Measurements from ENCODE around the gene ELFN1.

DNA sequence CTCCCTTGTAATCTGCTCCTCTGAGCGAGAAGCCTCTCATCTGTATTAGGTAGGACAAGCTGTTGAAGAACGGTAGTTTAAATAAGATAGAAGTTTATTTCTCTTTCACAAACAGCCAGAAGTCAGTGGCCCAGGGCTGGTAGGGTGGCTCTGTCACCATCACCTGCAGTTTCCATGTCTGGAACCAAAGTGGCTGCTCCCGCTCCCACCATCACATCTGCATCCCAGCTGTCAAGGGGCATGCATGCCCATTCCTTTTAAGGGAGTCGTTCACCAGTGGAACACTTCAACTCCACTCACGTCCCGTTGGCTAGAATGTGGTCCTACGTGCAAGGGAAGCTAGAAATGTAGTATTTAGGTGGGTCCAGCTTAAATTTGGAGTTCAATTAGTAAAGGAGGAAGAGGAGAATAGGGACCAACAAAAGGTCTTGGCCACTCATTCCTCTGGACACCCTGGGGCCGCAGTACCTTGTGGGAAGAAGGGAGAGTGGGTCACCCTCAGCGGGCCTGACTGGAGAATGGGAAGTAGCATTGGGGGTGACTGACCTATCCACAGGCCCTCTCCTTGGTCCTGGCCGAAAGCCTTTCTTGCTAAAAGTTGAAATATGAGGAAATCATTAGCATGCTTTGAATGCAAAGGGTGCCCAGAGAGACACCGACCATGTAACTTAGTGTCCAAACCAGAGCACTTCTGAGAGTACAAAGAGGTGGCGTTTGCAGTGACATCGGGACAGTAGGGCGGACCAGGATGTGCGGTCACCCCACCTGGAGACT, 48.0 kb downstream of the ELFN1 start:
- TF ChIP-seq, protein P1, sequence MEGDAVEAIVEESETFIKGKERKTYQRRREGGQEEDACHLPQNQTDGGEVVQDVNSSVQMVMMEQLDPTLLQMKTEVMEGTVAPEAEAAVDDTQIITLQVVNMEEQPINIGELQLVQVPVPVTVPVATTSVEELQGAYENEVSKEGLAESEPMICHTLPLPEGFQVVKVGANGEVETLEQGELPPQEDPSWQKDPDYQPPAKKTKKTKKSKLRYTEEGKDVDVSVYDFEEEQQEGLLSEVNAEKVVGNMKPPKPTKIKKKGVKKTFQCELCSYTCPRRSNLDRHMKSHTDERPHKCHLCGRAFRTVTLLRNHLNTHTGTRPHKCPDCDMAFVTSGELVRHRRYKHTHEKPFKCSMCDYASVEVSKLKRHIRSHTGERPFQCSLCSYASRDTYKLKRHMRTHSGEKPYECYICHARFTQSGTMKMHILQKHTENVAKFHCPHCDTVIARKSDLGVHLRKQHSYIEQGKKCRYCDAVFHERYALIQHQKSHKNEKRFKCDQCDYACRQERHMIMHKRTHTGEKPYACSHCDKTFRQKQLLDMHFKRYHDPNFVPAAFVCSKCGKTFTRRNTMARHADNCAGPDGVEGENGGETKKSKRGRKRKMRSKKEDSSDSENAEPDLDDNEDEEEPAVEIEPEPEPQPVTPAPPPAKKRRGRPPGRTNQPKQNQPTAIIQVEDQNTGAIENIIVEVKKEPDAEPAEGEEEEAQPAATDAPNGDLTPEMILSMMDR (IDR thresholded peaks at IDR 0.05), result no peak
- no peak for TF ChIP-seq POLR2A (IDR thresholded peaks at IDR 0.05)
